CD4-positive, alpha-beta T cell treated with Interleukin-6 at 100 ng/mL for 8 hours (primary cell): ENCODE results near the gene LRP1B.

ENCODE experiments used
- DNase-seq: peaks from one replicate; pipeline ENCODE4 v3.0.0-alpha.2; 2020; ENCODE audit warnings: mixed read lengths, low spot score

LRP1B gene

DNA sequence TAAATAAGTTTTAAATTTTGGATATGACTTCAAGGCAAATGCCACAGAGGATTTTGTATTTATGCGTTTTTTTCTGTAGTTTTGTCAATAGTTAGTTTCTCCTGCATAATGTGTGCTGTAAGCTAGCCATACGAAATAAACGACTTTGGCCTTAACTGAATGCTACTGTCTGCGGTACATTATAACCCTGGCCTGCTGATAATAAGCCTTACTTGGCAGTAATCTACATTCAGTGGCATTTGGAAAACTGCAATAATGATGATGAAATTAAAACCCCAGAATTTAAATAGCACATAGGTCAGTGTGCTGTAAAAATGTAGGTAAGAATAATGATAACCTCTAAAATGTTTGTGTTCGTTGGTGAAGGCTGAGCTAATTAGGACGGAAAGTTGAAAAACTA lies 88.8 kb downstream of the LRP1B start:
- no peak for DNase-seq

DNA sequence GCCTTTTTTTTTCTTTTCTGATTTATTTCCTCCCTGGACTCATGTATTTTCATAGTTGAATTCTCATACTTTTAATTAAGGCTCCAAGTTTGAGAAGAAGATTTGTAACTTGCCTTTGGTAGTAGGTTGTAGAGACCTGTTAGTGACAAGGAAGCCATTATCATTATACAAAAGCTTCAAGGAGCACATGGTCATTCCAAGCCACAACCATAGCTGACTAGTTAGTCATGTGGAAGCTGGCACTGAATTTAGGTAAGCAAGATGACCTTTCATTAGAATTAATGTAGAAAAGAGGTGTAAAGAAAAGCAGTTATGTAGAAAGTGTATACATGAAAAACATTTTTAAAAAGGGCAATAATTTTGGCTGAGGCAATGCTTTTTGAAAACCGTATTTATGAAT lies 89.7 kb downstream of the LRP1B start:
- no peak for DNase-seq

DNA sequence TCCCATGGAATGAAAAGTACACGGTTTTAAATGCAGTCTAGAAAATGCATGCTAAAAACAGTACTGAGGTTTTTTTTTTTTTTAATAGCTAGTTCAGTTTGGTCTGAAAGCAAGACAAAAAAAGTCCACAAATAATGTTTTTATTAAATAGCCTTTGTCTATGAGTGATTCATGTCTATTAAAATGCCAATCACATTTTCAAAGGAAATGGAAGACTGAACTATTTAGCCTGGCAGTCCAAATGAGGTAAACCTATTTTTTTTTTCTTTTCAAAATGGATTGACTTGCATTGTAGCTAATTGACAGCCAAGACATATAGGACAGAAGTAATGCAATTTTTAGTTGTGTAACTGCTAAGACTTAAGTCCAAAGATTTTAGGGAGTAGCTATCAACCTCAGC lies 90.3 kb downstream of the LRP1B start:
- DNase-seq: no peak

DNA sequence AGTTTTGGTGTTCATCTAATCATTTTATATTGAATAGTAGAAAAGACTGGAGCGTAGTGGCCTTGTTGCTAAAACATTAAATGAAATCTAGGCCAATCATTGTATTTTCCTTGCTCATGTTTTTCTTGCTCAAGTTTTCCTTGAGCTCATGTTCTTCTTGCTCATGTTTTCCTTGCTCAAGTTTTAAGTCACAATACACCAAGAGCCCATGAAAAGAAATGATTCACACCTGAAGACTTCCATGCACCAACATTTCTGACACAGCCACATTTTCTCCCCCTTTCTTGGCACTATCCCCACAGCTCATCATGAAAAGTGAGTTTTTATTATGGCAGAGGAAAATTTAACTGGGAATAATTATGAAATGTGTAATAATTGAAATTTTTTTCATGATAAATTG lies 92.0 kb downstream of the LRP1B start:
- no peak for DNase-seq

DNA sequence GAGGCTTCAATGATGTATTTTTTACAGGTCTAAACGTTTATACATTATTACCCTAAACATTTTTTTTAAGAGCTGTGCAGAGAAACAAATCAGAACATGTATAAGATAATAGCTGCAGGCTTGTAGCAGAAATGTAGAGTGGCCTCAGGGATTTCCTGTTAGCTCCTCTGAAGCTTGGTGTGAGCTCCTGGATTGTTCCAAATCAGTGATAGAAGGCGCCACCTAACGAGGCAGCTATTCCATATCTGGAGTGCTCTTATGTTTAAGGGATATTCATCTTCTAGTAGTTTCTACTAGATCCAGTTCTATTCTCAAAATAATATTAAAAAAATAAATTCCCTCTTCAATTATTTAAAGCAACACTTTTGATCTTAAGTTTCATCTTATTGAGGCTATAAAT lies 93.1 kb downstream of the LRP1B start:
- DNase-seq: no peak

DNA sequence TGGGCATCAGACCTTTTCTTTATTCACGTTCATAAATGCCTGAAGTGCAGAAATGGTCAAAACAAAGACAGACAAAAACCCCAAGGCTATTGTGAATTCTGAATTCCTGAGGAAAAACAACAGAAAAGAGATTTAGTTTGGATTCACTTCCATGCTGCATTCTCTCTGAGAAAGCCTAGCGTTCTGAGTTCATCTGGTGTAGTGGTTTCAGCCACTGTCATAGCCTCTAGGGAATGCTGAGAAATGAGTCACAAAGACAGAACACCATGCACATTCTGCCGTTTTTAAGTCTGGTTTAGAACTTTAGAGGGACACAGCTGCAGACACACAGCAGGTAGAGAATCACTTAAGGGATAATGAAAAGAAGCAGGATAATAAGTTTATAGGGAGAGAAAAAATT lies 93.8 kb downstream of the LRP1B start:
- DNase-seq: no peak

DNA sequence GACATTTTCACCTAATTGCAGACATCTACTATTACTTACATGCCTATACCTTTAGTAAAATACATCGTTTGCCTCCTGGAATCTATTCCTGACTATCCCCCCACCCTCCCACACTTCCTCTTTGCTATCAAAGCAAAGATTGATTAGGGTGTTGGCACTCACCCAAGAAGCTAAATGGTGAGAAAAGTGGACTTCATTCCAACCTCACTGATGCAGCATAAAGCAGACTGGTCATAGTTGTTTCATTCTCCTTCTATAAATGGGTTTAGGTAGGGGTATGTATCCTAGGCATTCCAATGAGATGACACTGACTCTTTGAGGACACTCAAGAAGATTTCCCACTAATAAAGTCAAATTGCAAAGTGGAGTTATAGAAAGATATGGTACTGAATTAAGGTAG lies 97.4 kb downstream of the LRP1B start:
- DNase-seq: no peak

DNA sequence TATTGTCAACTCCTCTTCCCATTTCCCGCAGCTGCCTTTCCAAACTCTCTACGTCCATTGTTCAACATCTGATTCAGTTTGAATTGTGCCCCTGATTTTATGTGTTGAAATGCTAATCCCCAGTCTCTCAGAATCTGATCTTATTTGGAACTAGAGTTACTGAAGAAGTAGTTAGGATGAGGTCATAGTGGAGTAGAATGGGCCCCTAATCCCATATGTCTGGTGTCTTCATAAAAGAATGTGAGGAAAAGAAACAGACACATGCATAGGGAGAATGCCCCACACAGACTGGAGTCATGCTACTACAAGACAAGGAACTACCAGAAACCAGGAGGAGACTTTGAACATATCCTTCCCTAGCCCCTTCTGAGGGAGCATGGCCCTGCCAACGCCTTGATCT lies 99.2 kb downstream of the LRP1B start:
- DNase-seq: no peak

DNA sequence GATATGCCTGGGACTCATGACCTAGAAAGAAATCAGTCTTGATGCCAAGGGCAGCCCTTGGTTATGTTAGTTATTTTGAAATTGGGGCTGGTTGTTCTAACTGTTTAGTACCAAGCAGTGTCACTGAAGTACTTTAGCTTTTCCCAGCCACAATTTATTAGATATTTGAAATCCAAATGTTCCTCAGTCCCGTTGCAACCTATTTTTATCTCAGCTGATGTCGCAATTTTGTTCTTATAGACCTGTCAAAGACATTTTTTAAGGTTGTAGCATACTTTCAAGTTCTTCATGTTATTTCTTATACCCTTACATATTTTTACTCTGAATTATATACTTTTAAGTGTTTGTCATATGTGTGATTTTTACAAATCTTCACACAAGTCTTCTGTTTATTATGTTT lies 100.1 kb downstream of the LRP1B start:
- DNase-seq: no peak

DNA sequence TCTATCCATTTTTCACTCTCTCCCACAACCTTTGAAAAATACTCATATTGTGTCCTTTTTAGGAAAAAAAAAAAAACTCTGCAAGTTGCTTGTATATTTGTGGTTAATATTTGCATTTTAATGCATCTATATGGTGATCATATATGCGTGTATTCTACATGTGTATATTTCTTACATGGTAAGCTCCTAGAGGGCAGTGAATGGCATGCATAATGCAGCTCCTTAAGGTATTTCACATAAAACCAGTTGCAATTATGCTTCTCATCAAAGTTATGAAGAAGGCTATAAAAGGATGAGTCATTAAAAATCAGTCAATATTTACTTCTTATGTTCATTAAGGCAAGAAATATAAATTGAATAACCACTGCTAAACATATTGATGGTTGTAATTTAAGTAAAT lies 100.8 kb downstream of the LRP1B start:
- DNase-seq: no peak

DNA sequence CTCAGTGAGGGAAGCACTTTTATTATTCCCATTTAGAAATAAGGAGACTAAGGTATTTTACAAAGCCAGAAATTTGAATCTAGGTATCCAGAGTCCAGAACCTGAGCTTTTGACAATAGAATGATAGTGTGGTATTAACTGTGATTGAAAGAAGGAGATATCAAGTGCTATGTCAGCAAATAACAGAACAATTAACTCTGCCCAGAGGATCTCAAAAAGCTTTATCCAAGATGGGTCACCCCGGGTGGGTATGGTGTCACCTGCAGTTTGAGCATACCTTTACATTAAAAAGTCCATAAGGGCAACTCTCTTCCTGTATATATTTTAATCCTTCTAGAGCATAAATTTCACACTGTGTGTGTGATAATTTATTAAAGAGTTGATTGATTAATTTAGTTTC lies 105.4 kb downstream of the LRP1B start:
- DNase-seq: no peak

DNA sequence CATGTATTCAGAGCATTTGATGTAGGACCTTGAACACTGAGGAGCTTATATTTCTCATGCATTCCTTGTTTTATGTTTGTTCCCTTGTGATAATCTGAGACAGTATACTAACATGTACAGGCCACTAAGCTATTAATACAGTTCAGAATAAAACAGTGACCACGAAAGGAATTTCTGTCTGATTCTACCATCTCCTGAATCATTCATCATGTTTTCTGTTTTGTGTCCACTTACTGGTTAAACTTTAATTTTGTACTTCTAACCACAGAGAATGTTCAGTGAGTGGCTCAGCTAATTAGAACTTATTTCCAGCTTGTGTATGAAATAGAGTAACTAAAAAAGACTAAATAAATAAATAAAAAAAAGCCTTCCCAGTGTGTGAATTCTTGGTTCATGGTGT lies 110.4 kb downstream of the LRP1B start:
- no peak for DNase-seq

DNA sequence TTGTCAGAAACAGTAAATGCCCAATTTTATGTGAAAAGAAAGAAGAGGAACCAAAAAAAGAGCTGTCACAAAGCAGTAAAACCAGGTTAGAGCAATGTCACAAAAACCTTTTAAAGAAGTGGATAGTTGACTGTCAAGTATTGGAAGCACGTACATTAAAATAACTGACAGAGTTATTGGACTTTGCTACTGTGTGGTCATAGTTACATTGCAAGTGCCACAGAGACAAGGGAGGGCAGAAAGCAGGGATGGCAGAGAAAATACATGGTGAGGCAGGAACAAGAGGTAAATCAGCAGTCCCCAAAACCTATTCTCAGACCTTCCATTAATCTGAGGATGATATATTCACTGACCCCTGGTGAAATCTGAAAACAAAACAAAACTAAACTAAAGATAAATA lies 116.3 kb downstream of the LRP1B start:
- no peak for DNase-seq

DNA sequence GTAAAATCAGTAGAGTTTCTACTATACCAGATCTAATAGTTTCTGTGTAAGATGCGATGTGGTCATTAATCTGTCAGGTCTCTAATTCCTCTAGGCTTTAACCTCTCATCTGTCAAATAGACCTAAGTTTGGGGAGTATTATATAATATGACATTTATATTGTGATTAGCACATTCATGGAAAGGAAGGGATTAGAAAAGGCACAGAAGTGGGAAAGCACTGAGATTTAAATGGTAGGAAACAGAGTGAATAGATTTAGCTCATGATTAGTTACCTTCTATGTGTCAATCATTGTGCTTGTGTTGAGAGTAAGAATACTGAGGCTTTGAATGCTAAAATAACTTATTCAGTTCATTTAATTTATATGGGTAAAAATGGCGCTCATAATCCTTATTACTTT lies 118.0 kb downstream of the LRP1B start:
- DNase-seq: no peak

DNA sequence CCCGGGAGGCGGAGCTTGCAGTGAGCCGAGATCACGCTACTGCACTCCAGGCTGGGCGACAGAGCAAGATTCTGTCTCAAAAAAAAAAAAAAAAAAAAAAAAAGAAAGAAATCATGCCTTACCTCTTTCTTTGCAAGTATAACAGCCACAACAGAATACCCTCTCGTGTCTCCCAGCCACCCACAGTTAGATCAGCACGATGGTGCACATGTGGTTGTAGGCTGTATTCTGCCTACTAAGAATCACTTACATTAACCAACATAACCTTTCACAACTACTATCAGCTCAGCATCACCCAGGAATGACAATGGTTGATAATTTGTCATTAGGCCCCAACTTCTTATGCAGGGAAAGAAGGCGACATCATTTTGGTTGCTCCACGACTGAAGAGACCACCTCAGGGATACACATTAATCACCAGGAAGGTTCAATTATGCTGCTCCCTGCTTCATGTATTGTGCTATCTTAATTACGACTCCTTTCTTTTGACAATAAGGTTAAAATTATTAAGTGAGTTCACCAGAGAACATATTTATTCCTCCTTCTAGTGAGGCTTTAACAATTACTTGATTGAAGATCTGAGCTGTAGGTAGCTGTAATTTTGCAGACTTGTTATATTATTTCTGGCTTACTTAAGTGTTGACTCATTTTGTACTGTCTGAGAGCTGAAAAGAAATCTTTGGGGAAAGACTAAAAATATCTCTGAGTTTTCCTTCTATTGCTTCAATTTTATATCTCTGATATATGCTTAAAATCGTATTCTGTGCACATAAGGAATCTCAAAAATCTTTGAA lies 120.1 kb downstream of the LRP1B start:
- DNase-seq: no peak

DNA sequence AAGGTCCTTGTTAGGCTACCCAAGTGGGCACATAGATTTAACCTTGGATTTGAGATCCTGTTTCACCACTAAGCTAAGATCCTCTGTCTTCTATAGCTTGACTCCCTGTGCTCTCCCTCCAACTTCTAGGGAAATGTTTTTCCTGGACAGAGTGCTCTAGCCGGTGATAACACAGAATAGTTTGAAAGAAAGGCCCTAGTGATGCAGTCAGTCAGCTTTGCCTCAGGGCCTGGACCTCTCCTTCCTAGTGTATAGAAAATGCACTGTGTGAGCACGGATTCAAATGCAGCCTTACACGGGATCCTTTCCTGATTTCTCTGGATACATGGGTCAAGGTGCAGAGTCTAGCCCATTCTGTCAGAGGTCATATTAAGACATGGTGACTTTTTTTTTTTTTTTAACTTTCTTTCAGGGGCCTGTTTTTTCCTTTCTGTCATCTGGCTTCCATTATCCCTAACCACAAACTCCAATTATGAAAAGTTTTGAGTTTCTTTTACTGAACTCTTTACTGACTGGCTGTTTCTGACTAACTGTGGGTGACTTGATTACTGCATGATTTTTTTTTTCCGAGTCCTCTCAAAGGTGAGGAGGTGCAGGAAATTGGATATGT lies 122.6 kb downstream of the LRP1B start:
- no peak for DNase-seq

DNA sequence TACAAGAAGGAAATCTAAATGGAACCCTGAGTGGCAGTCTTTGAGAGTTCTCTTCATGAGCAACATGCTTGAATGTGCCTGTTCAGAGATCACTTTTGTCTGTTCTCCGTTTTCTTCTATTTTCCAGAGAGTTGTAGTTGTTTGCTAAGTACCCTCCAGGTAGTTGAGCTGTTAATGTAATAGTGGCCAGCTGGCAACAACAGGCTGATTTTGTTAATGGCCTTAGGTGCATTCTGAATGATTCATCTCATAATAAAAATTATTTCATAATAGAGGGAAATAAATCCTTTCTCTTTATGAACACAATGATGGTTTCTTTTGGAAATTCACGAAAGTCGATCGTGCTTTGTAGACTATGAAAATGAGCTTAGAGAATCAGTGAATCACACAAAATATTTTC lies 136.8 kb downstream of the LRP1B start:
- DNase-seq: no peak

DNA sequence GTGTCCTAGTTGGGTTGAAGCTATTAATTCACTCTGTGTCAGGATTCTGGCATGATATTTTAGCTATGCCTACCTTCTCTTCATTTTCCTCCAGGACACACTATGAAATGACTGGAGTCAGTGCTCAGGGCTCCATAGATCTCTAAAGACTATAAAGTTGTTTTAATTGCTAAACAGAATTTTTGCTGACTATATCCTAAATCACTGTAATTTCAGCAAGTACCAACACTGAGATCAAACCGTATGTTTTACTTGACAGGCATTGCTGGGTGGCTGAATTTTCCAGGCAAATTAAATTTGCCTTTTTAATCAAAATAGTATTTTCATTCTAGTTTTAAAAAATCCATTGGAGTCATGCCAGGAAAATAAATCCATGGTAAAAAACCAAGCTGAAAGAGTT lies 138.1 kb downstream of the LRP1B start:
- no peak for DNase-seq

DNA sequence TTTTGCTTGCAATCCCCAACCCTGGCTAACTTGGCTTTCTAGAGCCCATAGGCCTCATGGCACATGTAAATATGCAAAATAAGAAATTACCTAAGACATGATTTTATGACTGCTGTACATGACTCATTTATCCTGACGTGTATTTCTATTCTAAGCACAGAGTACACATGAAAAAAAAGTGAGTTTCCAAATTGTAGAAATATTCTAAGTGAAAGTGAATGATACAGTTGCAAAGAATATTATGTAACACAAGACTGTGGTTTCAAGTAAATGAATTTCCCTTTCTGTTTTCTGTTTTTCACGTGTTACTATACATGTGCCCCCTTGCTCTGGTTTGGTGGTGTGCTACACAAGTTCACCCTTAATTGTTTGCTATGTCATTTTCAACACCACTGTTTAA lies 162.4 kb downstream of the LRP1B start:
- DNase-seq: no peak

DNA sequence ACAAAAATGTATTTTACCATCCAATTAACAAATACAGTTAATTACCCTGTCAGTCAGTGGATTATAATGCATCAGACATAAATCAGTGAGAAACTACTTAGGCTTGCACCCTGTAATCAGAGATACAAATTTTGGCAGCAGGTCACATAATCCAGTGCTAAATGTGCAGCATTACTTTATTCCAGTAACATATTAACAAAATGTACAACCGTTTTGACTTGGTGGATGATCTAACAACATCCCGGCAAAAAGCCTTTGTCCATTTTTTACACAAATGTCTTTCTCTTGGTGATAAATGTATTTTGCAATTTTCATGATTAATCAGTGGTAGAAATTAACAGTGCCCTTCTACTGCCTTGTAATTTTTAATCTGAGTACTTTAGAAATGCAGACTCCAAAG lies 162.8 kb downstream of the LRP1B start:
- DNase-seq: no peak

DNA sequence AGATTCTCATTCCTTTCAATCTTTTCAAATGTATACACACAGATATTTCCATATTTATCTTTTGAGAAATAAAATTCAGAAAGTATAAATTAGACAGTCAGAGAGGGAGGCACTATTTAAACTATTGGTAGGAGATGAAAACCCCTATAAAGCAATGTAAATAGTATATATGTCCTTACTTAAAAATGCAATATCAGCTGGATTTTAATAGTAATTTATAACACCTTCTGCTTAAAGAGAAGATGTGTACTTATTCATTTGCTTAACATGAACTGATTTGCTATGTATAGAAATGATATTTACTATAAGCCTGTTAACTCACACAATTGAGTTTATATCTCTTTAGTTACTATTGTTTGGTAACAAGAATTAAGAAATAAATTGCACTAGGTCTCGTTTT lies 163.3 kb downstream of the LRP1B start:
- DNase-seq: no peak

DNA sequence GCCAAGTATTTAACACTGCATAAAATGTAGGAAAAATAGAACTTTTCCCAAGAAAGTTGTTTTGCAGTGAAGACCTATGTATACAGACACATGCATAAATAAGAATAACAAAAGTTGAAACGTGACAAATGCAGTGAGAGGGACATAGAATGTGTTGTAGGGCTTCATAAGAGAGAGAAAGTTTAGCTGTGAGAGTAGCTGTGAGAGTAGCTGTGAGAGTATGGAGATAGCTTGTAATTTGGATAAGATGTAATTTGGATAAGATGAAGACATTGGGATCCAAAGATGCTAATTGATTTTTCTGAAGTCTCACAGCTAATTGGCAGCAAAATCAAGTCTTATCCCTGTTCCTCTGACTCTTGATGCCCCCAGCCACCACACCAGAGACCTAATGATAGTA lies 170.9 kb downstream of the LRP1B start:
- no peak for DNase-seq

DNA sequence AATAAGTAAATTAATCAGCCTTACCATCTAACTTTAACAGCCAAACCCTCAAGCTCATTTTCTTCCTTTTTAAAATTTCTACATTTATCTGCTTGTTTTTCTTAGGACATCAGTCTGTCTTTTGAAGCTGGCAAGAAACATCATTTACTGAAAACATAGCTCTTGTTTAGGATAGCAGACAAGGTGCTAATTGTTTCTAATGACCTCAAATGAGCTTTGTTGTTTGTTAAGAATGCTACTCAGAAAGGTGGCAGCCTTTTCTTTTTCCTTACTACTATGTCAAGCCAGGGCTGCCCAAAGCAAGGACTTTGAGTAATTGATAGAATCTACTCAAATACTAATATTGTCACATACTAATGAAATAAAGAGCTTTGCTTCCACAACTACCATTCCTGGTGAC lies 171.8 kb downstream of the LRP1B start:
- no peak for DNase-seq

DNA sequence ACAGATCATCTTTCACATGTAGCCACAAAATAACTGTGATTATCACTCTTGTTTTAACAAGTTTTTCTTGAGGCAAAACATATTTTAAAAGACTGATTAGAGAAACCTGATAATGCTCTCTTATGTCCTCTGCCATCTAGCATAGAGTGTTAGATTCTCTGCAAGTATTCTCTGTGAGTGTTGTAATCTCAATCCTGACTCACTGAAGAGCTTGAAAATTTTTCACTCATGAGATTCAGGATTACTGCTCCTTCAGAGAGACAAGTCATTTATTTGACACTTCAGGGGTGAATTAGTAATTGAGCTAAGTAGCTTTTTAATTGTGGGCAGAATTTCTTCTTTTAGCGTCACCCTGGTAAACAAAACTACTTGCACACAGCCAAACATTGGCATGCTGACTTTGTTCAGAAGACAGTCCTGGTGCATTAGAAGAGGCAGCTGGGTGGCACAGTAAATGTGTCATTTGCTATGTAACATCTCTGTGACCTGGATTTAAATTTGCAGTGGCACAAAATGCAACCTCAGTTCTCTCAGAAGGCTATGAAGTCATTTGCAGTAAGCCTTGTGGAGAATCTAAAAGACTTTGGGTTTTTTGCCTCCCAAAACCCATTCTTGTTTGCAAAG lies 172.9 kb downstream of the LRP1B start:
- DNase-seq: no peak
